Urinary bladder (tissue), 4 donors: Measurements from ENCODE around the gene KCTD10. TPM values are rescaled to one million over a fixed set of nuclear protein-coding genes. Genes with fewer than 3 reads are reported as not detected.

Experiments
- DNase-seq: peaks from one replicate; pipeline ENCODE4 v3.0.0-alpha.2; 2015; ENCODE audit errors: extremely low spot score
- H3K27ac ChIP-seq: one replicate; pipeline ENCODE4 v1.5.1; 2013; ENCODE audit warnings: low read depth, mild to moderate bottlenecking, moderate library complexity
- H3K36me3 ChIP-seq: one replicate; pipeline ENCODE4 v1.6.1; 2013; ENCODE audit warnings: mild to moderate bottlenecking, moderate library complexity; ENCODE audit not compliant: insufficient read depth
- H3K4me1 ChIP-seq: one replicate; pipeline ENCODE4 v1.6.1; 2013; ENCODE audit warnings: mild to moderate bottlenecking, moderate library complexity; ENCODE audit not compliant: insufficient read depth
- H3K4me3 ChIP-seq: one replicate; pipeline ENCODE4 v1.5.1; 2013; ENCODE audit warnings: low read depth, low read length
- WGBS: extraction: QIAGEN DNeasy Blood & Tissue Kit; methylation state at CpG from one replicate; pipeline ENCODE4 v1.1.7; 2013; 5-methylcytosine and 5-hydroxymethylcytosine counted together
- polyA plus RNA-seq: library from polyadenylated mRNA; stranded (reverse); fragments of 200-250 nt; gene quantifications from one replicate; pipeline ENCODE4 v1.2.3, GENCODE V29; 2013
- total RNA-seq: library from RNA; depleted of rRNA; stranded (reverse); fragments of >200 nt; gene quantifications from one replicate; pipeline ENCODE4 v1.2.3, GENCODE V29; 2014
- donor health status: healthy with polysubstance abuse.
- donor health status: healthy.

KCTD10 gene
- total and polyA plus RNA-seq, 2 donors = 34.2 to 84.5 TPM

DNA sequence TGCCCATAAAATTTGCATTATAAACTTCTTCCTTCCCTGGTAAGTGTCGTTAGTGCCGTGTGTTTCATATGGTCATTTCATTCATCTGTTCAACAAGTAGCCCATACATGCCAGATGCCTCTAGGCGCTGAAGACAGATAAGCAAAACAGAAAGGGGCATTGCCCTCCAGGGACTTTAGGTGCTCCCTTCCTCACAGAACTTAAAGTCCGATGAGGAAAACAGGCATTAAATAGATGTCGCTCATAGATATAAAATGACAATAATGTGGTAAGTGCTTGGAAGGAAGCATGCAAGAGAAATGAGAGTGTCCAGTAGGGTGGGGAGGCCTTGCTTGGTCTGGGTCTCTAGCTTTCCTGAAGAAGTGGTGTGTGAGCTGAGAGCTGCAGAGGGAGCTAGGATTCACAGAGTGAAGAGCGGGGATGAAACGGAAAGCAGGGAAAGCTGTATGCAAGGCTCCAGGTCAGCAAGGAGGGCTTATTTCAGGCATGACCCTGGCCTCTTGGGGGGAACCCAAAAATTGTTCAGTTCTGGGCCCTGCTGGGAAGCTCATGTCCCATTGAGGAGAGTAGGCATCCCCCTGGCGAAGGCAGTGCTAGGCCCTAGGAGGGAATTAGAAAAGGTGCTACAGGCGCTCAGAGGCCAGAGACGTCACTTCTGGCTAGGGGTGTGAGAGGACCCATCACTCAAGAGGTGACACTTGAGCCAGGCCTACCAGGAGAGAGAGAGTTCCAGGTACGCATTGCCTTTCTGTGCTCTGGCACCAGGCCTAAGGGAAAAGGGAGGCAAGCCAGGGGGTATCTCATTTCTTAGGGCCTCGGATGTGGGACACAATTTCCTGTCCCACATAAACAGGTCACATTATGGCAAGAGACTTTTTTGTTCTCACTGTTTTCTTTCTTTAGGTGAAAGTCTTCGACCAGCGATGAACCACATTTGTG is 12.2 kb upstream of the KCTD10 start:
- Histone ChIP-seq H3K27ac (no peak overlapping the region), H3K4me3 (no peak overlapping the region), H3K36me3 (peaks cover 25% of the 10 kb centered on the region), H3K4me1 (no peaks in the 10 kb centered on the region)
- 92% methylated on average over 14 of the region's 14 CpGs for WGBS
- no peak for DNase-seq

DNA sequence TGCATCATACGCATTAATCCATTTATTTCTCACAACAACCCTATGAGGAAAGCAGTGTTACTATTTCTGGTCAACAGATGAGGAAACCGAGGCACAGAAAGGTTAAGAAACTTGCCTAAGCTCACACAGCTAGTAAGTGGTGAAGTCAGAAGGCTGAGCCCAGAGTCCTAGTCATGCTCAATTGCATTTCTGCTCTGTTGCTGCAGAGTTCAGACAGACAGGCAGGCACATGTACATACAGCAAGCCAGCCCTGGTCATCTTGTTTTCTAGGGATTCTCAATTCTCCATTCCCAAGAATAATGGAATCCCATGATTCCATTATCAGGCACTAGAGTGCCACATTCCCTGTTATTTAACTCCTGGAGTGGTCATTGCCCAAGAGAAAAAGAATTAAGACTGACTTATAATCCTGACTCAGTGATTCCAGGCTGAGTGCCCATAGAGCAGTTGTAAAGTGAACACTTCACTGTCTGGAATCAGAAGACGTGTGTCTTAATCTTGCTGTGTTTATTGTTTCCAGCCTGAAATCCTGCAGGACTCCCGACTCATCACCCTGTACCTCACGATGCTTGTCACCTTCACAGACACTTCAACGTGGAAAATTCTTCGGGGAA is 11.1 kb upstream of the KCTD10 start:
- DNase-seq = no peak
- no peaks in the 10 kb centered on the region for H3K4me1 ChIP-seq
- WGBS = 78% methylated on average over 7 of the region's 7 CpGs
- H3K4me3 ChIP-seq = no peak overlapping the region
- no peak overlapping the region for H3K27ac ChIP-seq
- peaks cover 27% of the 10 kb centered on the region for H3K36me3 ChIP-seq

DNA sequence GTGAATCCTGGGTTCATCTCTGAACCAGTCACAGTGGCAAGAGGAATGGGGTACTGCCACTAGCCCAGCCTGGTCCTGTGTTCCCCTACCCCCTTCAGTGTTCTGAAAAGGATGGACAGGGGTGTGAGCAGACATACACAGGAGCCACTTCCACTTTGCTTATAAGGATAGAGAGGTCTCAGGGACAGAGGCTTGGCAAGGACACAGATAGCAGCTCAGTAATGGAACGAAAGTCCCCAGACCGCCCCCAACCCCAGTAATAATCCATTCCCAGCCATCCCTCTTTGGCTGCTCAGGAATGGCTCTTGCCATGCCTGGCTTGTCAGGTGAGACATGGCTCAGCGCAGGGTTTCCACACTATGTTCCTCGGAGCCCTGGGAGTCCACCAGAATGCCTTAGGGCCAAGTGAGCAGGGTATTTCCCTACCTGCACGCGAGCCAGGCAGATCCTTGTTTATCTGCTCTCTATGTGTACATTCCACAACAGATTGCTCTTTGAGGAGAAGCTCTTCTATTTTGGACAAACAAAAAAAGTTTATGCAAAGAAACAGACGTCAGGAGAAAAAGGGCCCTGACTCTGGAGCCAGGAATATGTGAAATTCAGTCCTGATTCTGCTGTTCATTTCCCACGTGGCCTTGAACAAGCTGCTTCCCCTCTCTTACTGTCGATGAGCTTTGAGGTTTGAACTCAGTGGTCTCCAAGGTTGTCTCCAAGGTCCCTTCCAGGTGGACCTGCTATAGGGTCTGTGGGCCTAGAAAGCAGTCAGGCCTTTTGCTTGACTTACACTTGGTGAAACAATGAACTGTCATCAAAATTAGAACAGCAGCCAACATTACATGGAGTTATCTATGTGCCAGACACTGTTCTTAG is 10.3 kb upstream of the KCTD10 start:
- 96% methylated on average over 9 of the region's 9 CpGs for WGBS
- Histone ChIP-seq H3K4me1 (no peaks in the 10 kb centered on the region), H3K4me3 (no peak overlapping the region), H3K36me3 (peaks cover 27% of the 10 kb centered on the region), H3K27ac (no peak overlapping the region)
- no peak for DNase-seq

DNA sequence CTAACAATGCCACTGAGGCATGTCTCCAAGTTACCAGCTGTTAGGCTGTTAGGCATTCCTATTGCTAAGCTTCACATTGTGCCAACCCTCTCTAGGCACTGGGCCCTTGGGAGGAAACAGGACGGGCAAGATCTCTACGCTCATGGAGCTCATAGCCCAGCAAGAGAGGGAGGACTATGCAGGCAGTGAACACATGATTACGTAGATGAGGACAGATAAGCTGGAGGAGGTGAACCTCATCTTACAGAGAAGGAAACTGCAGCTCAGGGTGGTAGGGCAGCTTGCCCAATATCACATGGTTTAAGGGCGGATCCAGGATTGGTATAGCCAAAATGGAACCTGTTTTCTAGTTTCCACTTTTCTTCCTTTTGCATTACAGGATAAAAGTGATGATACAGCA is 8.1 kb upstream of the KCTD10 start:
- peaks cover 24% of the 10 kb centered on the region for H3K36me3 ChIP-seq
- no peak for DNase-seq

DNA sequence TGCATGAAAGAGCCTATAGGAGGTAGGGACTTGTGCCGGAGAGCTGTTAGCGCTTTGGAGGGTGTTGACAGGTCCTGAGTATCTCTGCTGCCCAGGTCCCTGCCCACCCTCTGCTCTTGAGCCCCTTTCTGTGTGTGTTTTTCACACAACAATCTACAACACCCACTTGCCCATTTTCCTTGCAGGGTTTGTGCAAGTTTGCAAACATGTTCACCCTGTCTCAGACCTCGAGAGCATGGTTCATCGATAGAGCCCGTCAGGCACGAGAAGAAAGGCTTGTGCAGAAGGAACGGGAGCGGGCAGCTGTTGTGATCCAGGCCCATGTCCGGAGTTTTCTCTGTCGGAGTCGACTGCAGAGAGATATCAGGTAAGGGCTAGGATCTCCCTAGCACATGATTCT is 6.2 kb upstream of the KCTD10 start:
- Histone ChIP-seq H3K4me3 (no peak overlapping the region), H3K4me1 (no peaks in the 10 kb centered on the region), H3K27ac (no peak overlapping the region), H3K36me3 (peaks cover 12% of the 10 kb centered on the region)
- no peak for DNase-seq
- WGBS = 94% methylated on average over 11 of the region's 11 CpGs

More for the DNA sequence above, 8.1 kb upstream of the KCTD10 start:
- no peak overlapping the region for H3K4me3 ChIP-seq
- no peak overlapping the region for H3K27ac ChIP-seq
- no peaks in the 10 kb centered on the region for H3K4me1 ChIP-seq
- 83% methylated on average over 4 of the region's 4 CpGs for WGBS

DNA sequence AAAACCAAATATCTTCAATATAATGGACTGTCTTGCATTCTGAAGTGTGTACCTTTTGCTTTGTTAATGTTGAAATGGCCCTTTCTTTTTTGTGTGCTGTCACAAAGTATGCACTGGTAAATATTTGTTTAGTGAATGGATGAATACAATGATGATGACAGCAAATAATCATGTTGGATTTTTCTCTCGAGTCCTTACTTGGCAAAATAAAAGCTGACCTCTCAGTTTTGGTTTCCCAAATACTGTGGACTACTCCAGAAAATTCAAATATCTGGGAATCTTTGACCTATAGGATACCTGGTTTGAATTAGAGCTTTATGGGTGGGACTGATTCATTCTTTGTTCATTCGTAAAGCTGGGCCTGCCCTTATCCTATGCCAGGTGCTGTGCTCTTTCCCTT is 5.8 kb upstream of the KCTD10 start:
- H3K4me1 ChIP-seq = no peaks in the 10 kb centered on the region
- no peak overlapping the region for H3K27ac ChIP-seq
- no peak for DNase-seq
- H3K4me3 ChIP-seq = no peak overlapping the region
- H3K36me3 ChIP-seq = peaks cover 8% of the 10 kb centered on the region
- 80% methylated on average over 2 of the region's 2 CpGs for WGBS

DNA sequence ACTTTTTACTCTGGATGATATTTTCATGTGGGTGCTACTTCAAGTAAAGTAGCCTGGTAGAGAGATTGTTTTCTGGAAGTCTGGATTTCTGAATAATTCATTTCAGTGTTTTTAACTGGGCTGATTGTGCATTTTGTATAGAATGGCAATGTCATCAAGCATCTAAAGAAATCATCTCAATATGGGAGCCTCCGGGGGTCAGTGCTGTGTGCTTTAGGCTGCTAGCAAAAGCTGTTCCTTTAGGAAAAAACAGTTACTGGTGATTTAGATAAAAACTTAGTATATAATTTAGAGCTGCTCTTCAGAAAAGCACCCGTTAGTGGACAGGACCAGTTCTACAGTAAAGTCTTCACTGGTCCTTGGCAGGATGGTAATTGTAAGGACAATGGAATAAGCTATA is 5.4 kb upstream of the KCTD10 start:
- 92% methylated on average over 2 of the region's 2 CpGs for WGBS
- peaks cover 8% of the 10 kb centered on the region for H3K36me3 ChIP-seq
- H3K4me1 ChIP-seq = no peaks in the 10 kb centered on the region
- no peak overlapping the region for H3K4me3 ChIP-seq
- no peak overlapping the region for H3K27ac ChIP-seq
- no peak for DNase-seq

DNA sequence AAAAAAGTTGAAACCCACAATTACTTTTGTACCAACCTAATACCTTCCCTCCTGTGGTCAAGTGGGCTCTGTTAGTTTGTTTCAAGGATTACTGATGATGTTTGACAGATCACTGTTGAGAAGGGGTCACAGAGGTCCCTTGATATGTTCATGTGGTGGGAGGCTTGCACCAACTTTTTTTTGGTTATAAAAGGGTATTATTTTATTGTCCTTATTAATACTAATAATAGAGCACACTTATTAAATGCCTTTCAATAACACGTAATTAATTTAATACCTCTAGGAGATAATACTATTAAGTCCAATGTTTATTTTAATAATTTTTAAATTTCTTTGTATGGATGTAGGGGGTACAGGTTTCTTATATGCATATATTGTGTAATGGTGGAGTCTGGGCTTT is 4.8 kb upstream of the KCTD10 start:
- Histone ChIP-seq H3K4me1 (no peaks in the 10 kb centered on the region), H3K4me3 (no peak overlapping the region)
- WGBS = 91% methylated on average over 1 of the region's 1 CpG

DNA sequence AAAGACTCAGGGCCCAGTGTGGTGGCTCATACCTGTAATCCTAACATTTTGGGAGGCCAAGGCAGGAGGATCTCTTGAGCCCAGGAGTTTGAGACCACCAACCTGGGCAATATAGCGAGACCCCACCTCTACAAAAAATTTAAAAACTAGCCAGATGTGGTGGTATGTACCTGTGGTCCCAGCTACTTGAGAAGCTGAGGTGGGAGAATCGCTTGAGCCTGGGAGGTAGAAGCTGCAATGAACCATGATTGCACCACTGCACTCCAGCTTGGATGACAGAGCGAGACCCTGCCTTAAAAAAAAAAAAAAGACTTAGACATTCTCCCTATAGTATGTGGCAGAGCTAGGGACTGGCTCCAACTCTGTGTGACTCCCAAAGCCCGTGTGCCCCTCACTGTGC is 3.3 kb upstream of the KCTD10 start:
- peaks cover 2% of the 10 kb centered on the region for H3K36me3 ChIP-seq
- DNase-seq = no peak
- WGBS = 96% methylated on average over 4 of the region's 4 CpGs
- peaks cover 2% of the 10 kb centered on the region for H3K4me1 ChIP-seq
- H3K4me3 ChIP-seq = no peak overlapping the region
- H3K27ac ChIP-seq = no peak overlapping the region

More for the DNA sequence above, 4.8 kb upstream of the KCTD10 start:
- no peak overlapping the region for H3K27ac ChIP-seq
- no peak for DNase-seq
- H3K36me3 ChIP-seq = peaks cover 3% of the 10 kb centered on the region

DNA sequence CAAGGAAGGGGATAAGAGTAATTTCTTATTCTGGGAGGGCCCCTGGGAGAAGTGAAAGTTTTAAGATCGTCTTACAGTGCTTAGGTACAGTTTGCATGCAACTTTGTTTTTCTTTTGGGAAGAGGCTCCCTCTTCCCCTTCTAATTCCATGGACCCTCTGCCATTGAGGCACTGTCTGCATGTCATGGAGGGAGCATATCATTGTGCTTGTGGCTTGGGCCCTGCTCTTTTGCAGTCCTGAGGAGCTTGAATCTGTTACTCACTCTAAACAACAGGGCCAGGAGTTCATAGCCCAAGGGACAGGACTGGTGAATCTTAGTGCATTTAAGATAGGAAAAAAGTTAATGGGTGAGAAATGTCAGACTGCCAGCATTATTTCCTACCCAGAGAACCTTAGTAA is 2.7 kb upstream of the KCTD10 start:
- peaks cover 2% of the 10 kb centered on the region for H3K36me3 ChIP-seq
- H3K27ac ChIP-seq = no peak overlapping the region
- no peak overlapping the region for H3K4me3 ChIP-seq
- H3K4me1 ChIP-seq = peaks cover 3% of the 10 kb centered on the region
- DNase-seq = no peak
- WGBS = 73% methylated on average over 1 of the region's 1 CpG

DNA sequence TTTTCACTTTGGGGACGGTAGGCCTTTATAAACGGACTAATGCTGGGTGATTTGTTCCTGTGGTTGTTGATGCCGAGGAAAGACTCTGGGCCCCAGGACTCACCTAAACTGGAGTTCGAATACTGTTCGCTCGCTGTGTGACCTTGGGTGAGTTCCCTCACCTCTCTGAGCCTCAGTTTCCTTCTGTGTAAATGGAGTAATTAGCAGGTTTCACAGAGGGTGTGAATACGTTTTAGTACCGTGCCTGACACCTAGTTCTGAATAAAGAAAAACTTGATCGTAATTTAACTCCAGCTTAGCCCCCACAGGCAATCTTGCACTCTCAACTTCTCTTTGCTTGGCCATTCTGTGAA is 839 bp upstream of the KCTD10 start:
- Histone ChIP-seq H3K4me3 (peak overlapping the region; percentile 96), H3K27ac (no peak overlapping the region), H3K4me1 (peaks cover 4% of the 10 kb centered on the region), H3K36me3 (no peaks in the 10 kb centered on the region)
- no peak for DNase-seq
- WGBS = 6% methylated on average over 9 of the region's 9 CpGs

DNA sequence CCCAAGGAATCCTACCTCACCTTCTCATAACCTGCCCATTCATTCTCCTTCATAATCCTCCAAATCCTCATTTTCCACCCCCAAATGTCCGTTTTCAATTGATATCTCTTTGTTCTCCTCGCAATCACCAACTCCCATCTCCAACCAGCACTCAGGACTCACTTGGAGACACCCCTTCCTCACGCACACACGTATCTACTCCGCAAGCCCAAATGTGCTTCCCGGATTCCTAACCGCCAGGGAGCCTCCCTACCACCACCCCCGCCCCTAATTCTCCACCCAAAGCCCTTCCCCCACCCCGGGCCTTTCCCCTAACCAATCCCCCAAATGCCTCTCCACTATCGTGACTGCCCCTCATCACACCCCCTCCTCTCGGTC is 304 bp downstream of the KCTD10 start:
- Histone ChIP-seq H3K4me3 (peak overlapping the region; percentile 96), H3K27ac (peak overlapping the region; percentile 3), H3K4me1 (peaks cover 4% of the 10 kb centered on the region), H3K36me3 (no peaks in the 10 kb centered on the region)
- under 1% methylated on average over 11 of the region's 11 CpGs for WGBS
- DNase-seq = no peak

DNA sequence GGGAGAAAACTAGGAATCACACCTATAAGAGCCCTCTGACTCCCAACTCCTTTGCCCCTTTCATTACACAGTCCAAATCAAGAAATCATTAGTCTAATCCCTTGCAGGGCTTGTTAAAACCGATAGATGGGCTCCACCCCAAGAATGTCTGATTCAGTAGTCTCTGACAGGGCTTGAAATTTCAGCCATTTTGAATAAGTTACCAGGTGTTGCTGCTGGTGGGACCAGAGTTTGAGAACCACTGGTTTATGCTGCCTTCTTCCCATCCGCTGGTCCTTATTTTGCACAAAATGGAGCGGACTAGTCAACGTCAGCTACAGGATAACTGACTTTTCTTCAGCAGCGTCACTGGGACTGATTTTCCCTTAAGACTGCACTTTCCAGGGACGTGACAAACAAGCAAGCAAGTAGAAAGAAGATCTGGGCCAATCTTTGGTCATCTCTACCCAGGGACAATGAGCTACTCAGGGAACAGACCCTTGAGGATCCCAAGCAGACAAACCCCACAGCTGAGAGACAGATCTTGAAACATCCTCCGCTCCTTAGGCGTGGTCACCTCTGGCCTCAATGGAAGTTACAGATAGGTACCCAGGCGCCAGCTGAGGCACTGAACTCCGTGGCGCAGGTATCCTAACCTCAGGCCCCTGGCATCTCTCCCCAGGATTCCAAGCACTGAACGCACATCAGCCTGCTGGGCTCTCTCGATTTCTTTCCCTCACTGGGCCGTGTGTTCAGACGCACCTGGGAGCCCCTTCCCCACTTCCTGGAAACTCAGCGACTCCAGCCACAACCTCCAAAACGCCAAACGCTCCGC is 900 bp downstream of the KCTD10 start:
- Histone ChIP-seq H3K4me1 (peaks cover 4% of the 10 kb centered on the region), H3K36me3 (no peaks in the 10 kb centered on the region), H3K4me3 (peak overlapping the region; percentile 96), H3K27ac (peak overlapping the region; percentile 3)
- no peak for DNase-seq
- WGBS = 13% methylated on average over 19 of the region's 19 CpGs
